ENCODE results near the gene GLI2. TPM values are rescaled to one million over a fixed set of nuclear protein-coding genes. Genes with fewer than 3 reads are reported as not detected.

The GLI2 gene
- total RNA-seq, 1 experiment from 2014 or later: 11.6 TPM

DNA sequence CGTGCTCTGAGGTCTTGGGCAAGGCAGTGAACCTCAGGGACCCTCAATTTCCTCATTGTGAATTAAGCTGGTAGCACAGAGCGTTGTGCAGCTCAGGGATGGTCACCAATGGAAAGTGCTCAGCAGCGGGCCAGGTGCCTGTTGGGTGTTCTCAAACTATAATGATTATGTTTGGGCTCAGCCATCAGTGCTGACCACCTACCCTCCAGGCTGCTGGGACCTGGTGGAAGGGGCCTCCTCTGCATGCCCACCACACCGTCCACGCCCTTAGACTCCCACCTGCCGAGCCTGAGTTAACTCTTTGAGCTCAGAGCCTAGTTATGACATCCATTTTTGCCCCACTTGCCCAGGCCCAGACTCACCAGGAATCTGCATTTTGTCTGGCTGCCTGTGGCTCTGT, 35.0 kb downstream of the GLI2 start:
- Histone ChIP-seq H3F3A (ENCODE audit: insufficient read depth, low read depth) (no peaks in the 10 kb centered on the region), H3K4me3 (no peak overlapping the region), H2AFZ (no peak overlapping the region), H3K9me2 (ENCODE audit: insufficient read depth) (no peaks in the 10 kb centered on the region), H3K4me2 (no peak overlapping the region), H3K4me1 (replicated peaks; ENCODE audit: insufficient read depth) (no peaks in the 10 kb centered on the region), H3K79me2 (ENCODE audit: low read depth) (no peaks in the 10 kb centered on the region), H3K36me3 (ENCODE audit: low read depth) (no peaks in the 10 kb centered on the region), H4K20me1 (ENCODE audit: insufficient read depth) (no peaks in the 10 kb centered on the region), H3K27ac (no peak overlapping the region), H3K9me3 (ENCODE audit: insufficient read depth, low read depth) (no peaks in the 10 kb centered on the region), H3K27me3 (ENCODE audit: insufficient read depth, low read depth) (peaks cover 21% of the 10 kb centered on the region)
- CTCF ChIA-PET: no interaction called here
- no TSS peak for BruUV-seq (replicated peaks)
- DNase-seq: no peak
- POLR2A ChIA-PET (ENCODE audit: unreplicated experiment): no interaction called here
- TF ChIP-seq CTCF (conservative IDR thresholded peaks at IDR 0.05): no peak
- TF ChIP-seq EZH2 (IDR thresholded peaks at IDR 0.05; ENCODE audit: low read depth): no peak
- intact Hi-C loops (cut with micrococcal nuclease; ENCODE audit: unreplicated experiment): loop anchor here (1.0 kb wide), 2 partner anchors 10 to 75 kb away; no protein-coding TSS in a partner anchor

DNA sequence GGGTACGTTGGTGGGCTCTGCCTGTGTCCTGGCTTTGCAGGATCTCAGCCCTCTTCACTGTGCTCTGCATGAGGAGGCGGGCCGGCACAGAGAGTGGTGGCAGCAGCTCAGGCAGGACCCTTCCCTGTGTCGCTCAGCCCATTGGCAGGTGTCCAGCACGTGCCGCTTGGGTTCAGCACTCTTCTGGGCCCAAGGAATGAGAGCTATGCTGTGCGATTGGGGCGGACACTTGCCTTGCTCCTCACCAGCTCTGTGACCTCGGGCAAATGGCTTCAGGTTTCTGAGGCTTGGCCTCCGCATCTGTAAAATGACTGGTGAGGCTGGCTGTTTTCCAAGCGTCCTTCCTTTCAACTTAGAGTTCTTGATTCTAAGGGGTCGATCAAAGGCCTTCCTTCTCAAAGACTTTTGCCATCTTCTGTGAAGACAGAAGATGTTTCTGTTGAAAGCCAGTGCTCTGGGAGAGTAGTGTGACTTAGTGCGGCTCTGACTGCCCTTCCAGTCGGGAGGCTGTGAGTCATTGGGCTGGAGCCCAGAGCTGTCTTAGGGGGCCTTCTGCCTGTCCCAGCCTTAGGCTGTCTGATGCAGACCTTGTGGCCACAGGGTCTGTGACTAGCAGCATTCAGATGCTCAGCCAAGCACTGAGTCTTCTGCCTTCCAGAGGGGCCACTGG, 35.6 kb downstream of the GLI2 start:
- POLR2A ChIA-PET (ENCODE audit: unreplicated experiment): interaction anchor here (0.8 kb wide), 1 partner anchor 34 kb away, joined by 5 read pairs; no protein-coding TSS in a partner anchor
- CTCF ChIA-PET: no interaction called here
- TF ChIP-seq CTCF (conservative IDR thresholded peaks at IDR 0.05) (no peak), EZH2 (IDR thresholded peaks at IDR 0.05; ENCODE audit: low read depth) (no peak)
- TSS peak; percentile 58 for BruUV-seq (replicated peaks)
- Histone ChIP-seq H3K9me3 (ENCODE audit: insufficient read depth, low read depth) (no peaks in the 10 kb centered on the region), H2AFZ (no peak overlapping the region), H3K27ac (no peak overlapping the region), H4K20me1 (ENCODE audit: insufficient read depth) (no peaks in the 10 kb centered on the region), H3F3A (ENCODE audit: insufficient read depth, low read depth) (no peaks in the 10 kb centered on the region), H3K4me1 (replicated peaks; ENCODE audit: insufficient read depth) (no peaks in the 10 kb centered on the region), H3K4me3 (no peak overlapping the region), H3K9me2 (ENCODE audit: insufficient read depth) (no peaks in the 10 kb centered on the region), H3K27me3 (ENCODE audit: insufficient read depth, low read depth) (peaks cover 25% of the 10 kb centered on the region), H3K79me2 (ENCODE audit: low read depth) (no peaks in the 10 kb centered on the region), H3K4me2 (no peak overlapping the region), H3K36me3 (ENCODE audit: low read depth) (no peaks in the 10 kb centered on the region)
- intact Hi-C loops (cut with micrococcal nuclease; ENCODE audit: unreplicated experiment): loop anchor here (1.0 kb wide), 2 partner anchors 9 to 76 kb away; no protein-coding TSS in a partner anchor
- DNase-seq: peak in 1 of 2 experiments; percentile 76

DNA sequence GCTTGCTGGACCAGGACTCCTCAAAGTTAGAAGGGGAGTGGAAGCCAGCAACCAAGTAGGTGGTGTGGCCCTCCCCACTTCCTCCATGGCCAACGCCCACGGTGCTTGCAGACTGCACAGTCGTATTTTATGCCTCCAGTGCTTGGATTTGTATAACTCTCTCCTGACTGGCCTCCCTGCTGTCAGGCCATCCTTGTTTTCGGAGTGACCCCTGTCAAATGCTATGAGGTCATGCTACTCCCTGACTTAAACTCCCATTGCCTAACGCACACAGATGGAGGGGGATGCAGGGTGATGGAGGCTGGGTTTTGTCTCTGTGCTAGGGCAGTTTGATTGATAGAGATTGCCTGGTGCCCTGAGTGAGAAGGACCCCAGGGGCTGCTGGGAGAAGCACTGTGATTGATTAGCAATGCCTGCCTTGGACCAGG, 36.1 kb downstream of the GLI2 start:
- DNase-seq: no peak
- Histone ChIP-seq H3K9me2 (ENCODE audit: insufficient read depth) (no peaks in the 10 kb centered on the region), H3F3A (ENCODE audit: insufficient read depth, low read depth) (no peaks in the 10 kb centered on the region), H3K27ac (no peak overlapping the region), H3K4me3 (no peak overlapping the region), H3K4me2 (no peak overlapping the region), H3K36me3 (ENCODE audit: low read depth) (no peaks in the 10 kb centered on the region), H3K9me3 (ENCODE audit: insufficient read depth, low read depth) (no peaks in the 10 kb centered on the region), H3K4me1 (replicated peaks; ENCODE audit: insufficient read depth) (no peaks in the 10 kb centered on the region), H4K20me1 (ENCODE audit: insufficient read depth) (no peaks in the 10 kb centered on the region), H3K27me3 (ENCODE audit: insufficient read depth, low read depth) (peaks cover 26% of the 10 kb centered on the region), H2AFZ (no peak overlapping the region), H3K79me2 (ENCODE audit: low read depth) (no peaks in the 10 kb centered on the region)
- TF ChIP-seq EZH2 (IDR thresholded peaks at IDR 0.05; ENCODE audit: low read depth) (no peak), CTCF (conservative IDR thresholded peaks at IDR 0.05) (no peak)
- BruUV-seq (replicated peaks): no TSS peak
- POLR2A ChIA-PET (ENCODE audit: unreplicated experiment): interaction anchor here (0.6 to 0.8 kb wide), 2 partner anchors 28 to 35 kb away, joined by 3 to 5 read pairs; no protein-coding TSS in a partner anchor
- CTCF ChIA-PET: no interaction called here
- intact Hi-C loops (cut with micrococcal nuclease; ENCODE audit: unreplicated experiment): loop anchor here (1.0 kb wide), 2 partner anchors 9 to 76 kb away; no protein-coding TSS in a partner anchor

Data from PC-9 (cell line).